Stimulated activated CD4-positive, alpha-beta T cell treated with anti-CD3 and anti-CD28 coated beads, Interleukin-2, amount 100 ng/mL, for 24 hours (primary cell): ENCODE data around the gene MYCBP2.
"Not testable (repeated sequence)": the region's sequence is repeated elsewhere in the genome, so short reads cannot be mapped to it uniquely, and the experiment has no call there.

Experiments
- DNase-seq, 2 donors: peaks; one replicate each; pipeline ENCODE4 v3.0.0-alpha.2; 2020

MYCBP2 gene

DNA sequence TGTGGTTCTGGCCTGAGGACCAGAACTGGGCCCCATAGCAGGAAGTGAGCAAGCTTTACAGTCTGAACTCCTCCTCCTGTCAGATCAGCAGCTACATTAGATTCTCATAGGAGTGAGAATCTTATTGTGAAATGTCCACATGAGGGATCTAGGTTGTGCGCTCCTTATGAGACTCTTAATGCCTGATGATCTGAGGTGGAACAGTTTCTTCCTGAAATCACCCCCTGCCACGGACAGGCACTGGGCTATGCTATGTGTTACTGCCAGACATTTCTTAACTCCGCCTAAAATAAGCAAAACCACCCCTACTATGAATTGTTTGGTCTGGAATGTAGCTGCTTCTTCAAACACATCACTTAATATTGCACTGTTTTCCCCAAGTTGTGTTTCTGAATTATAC, 304.6 kb downstream of the MYCBP2 start:
- no peak for DNase-seq

DNA sequence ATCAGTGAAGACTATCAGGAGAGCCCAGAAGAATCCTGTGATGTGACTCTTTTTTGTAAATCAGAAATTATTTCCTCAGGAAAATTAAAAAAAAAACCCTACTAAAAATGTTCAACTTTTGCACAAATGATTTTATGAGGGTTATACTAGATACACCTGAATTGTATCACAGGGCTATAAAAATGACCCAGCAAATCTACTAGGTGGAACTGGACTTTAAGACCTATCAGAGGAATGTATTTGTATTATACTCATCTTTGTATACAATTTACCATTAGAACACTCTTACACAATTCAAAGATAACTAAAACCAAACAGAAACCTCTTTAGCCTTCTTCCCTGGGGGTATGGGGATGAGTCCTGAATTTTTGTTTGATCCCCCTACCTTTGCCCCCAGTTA, 307.1 kb downstream of the MYCBP2 start:
- DNase-seq = no peak

- no peak for DNase-seq
These were observed 309.8 kb downstream of the MYCBP2 start for GRCh38 chr13:77016888-77017623.

- no peak for DNase-seq
These were observed 310.6 kb downstream of the MYCBP2 start for GRCh38 chr13:77016251-77016812.

- DNase-seq = no peak
These were observed 311.8 kb downstream of the MYCBP2 start for GRCh38 chr13:77014906-77015685.

DNA sequence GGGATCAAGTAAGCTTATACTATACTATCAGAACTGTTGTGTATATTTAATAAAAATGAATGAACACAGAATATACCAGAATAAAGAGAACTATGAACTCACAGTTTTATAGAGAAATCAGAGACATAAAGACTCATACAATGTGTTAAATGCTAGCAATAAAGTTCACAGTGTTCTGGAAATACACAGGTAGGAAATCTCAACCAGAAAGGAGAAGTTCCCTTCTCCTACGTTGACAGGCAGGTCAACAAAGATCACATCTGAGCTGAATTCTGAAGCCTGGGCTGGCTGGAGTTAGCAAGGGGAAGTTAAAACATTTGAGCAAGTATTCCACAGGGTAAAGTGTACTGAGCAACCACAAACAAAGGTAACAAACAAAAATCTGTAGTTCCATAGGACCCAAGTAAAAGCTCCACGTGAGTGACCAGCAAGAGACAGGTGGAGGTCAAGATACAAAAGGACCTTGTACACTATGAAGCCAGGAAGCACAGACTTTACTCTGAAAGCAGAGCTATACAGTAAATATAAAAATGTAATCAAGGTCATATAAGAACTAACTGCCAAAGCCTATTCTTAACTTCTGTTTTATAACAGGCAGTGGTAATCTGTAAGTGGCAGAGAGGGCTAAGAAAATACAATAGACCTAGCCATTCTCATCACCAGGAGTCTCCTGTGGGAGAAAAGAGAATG, 312.9 kb downstream of the MYCBP2 start:
- no peak for DNase-seq

GRCh38 chr13:77009719-77010118, 317.2 kb downstream of the MYCBP2 start:
- DNase-seq = not testable (repeated sequence)

GRCh38 chr13:77009011-77009410, 317.9 kb downstream of the MYCBP2 start:
- no peak for DNase-seq

DNA sequence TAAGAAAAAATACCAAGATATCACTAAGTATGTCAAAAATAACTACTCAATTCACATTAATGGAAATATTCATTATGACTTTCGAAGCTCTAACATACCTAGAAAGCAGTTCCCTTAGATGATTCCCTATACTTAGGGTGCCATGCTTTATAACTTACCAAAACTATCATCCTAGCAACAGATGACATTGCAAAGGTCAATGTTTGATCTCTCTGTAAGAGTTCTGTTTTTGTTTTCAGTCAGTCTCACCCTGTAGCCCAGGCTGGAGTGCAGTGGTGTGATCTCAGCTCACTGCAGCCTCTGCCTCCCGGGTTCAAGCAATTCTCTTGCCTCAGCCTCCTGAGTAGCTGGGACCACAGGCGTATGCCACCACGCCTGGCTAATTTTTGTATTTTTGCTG, 318.6 kb downstream of the MYCBP2 start:
- DNase-seq = not testable (repeated sequence)

DNA sequence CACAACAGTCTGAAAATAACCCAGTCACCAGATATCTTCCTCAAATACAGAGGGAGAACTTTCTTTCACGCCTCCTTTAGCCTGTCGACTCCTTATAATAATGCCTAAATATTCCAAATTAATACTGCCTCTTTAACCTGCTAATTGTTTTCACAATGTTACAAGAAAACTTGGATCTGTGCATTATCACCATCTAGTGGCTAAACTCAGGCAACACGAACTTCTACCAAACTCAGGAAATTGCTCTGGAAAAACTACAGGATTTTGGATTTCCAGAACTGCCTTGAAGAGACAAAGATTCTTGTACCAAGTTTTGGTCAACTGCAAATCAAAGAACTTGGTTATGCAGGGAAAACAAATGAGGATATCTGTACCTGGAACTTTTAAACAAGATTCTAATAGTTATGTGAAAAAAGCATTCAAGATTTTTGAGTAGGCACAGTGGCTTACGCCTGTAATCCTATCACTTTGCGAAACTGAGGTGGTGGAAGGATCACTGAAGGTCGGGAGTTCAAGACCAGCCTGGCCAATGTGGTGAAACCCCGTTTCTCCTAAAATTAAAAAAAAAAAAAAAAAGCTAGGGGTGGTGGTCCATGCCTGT, 324.2 kb downstream of the MYCBP2 start:
- DNase-seq = no peak

DNA sequence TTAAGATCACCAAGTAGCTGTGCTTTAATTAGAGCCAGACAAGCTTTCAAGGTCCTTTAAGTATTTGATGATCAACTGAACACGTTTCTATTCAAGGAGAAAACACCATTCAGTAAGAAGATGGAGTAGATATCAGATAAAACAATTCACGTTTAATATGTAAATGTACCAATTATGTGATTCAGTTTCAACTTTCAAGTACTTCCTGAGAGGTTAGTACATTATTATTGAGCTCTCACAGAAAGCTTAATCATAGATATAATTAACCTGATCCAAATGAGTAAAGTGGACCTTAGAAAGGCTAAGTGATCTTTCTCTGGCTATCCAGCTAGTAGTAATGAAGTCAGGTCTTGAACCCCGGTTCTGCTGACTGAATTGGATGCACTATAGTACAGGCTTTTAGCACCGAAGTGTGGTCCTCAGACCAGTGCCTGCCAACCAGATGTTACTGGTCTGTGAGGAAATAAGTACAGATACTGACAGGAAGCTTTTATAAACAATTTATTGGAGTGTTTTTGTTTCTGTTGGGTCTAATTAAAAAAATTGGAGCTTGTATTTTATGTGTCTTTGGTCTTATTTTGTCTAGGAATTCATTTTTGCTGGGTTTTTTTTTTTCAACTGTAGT, 324.8 kb downstream of the MYCBP2 start:
- DNase-seq = no peak

DNA sequence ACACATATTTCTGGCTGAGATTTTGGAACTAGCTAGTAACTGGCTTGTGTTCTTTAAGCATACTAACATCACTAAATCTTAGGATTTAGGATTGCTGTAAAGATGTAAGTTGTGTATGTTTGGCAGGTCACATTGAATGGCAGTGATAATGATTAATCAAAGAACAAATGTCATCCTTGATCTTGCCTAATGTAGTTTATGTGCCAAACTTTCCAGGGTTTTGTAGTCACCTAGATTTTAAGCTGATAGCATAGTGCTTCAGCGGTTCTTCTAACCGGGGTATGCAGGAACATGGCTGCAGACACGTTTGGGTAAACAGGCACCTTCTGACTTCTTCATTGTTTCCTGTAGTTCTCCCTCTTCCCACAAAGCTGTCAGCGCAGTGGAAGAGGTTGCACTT, 325.4 kb downstream of the MYCBP2 start:
- no peak for DNase-seq

- DNase-seq = no peak
These were observed 326.4 kb downstream of the MYCBP2 start for GRCh38 chr13:77000475-77000874.
